GM12878 (cell line): ENCODE results near the gene GARIN3. TPM values are rescaled to one million over a fixed set of nuclear protein-coding genes. Genes with fewer than 3 reads are reported as not detected.
A peak's percentile ranks its signal among the peaks of the same experiment; 100 is the strongest.

Source experiments
- BACH1 ChIP-seq: fragments of 450-650 bp; IDR thresholded peaks from 2 replicates; pipeline ENCODE4 v1.6.1; 2017; ENCODE audit warnings: mild to moderate bottlenecking, borderline replicate concordance
- BCL3 ChIP-seq: IDR thresholded peaks from 2 replicates; pipeline ENCODE4 v1.6.1; 2011; ENCODE audit warnings: borderline replicate concordance, low read depth, mild to moderate bottlenecking, moderate library complexity, low read length; ENCODE audit not compliant: insufficient read depth, poor library complexity, severe bottlenecking
- CREB1 ChIP-seq: IDR thresholded peaks from 2 replicates; pipeline ENCODE4 v1.6.1; 2012; ENCODE audit warnings: low read depth, mild to moderate bottlenecking, inconsistent platforms
- E4F1 ChIP-seq: fragments of 450-650 bp; IDR thresholded peaks from 2 replicates; pipeline ENCODE4 v1.6.1; 2018; ENCODE audit warnings: borderline replicate concordance, mild to moderate bottlenecking; ENCODE audit not compliant: partially characterized antibody
- EGR1 ChIP-seq, 2 experiments: IDR thresholded peaks; 1 replicate in 1 of 2; 2 replicates in 1 of 2; pipeline ENCODE4 v1.6.1; 2011 to 2012; ENCODE audit warnings: low read depth in 2 of 2, low read length in 2 of 2, borderline replicate concordance in 1 of 2, mild to moderate bottlenecking in 1 of 2, moderate library complexity in 1 of 2
- FOXM1 ChIP-seq: IDR thresholded peaks from 2 replicates; pipeline ENCODE4 v1.6.1; 2012; ENCODE audit warnings: low read depth, mild to moderate bottlenecking, inconsistent platforms, low read length, moderate library complexity
- GABPA ChIP-seq: IDR thresholded peaks from 2 replicates; pipeline ENCODE4 v1.6.1; 2014; ENCODE audit warnings: antibody characterized with exemption, low read depth, mild to moderate bottlenecking, inconsistent platforms
- HCFC1 ChIP-seq: fragments of 150-350 bp; IDR thresholded peaks from 2 replicates; pipeline ENCODE4 v1.6.1; 2014; ENCODE audit warnings: low read length
- HDGF ChIP-seq: fragments of 450-650 bp; IDR thresholded peaks from 2 replicates; pipeline ENCODE4 v1.6.1; 2016; ENCODE audit warnings: antibody characterized with exemption
- IKZF1 ChIP-seq: fragments of 450-650 bp; conservative IDR thresholded peaks from 2 replicates; pipeline ENCODE4 v1.6.1; 2017; ENCODE audit warnings: antibody characterized with exemption, mild to moderate bottlenecking
- IKZF2 ChIP-seq, 2 experiments: fragments of 450-650 bp; IDR thresholded peaks; 2 replicates each; pipeline ENCODE4 v1.6.1; 2017; ENCODE audit warnings: mild to moderate bottlenecking in 2 of 2, moderate library complexity in 2 of 2
- JUNB ChIP-seq: IDR thresholded peaks from 2 replicates; pipeline ENCODE4 v1.6.1; 2016; ENCODE audit warnings: antibody characterized with exemption, mild to moderate bottlenecking
- MLLT1 ChIP-seq: fragments of 450-650 bp; IDR thresholded peaks from 2 replicates; pipeline ENCODE4 v1.6.1; 2016; ENCODE audit warnings: mild to moderate bottlenecking
- MYB ChIP-seq: fragments of 150-350 bp; IDR thresholded peaks from 2 replicates; pipeline ENCODE4 v1.6.1; 2014; ENCODE audit warnings: mild to moderate bottlenecking, low read depth, low read length, borderline replicate concordance
- NFYB ChIP-seq: IDR thresholded peaks from 2 replicates; pipeline ENCODE4 v1.6.1; 2011; ENCODE audit warnings: low read depth, mild to moderate bottlenecking, low read length, improper control_type of control experiment, moderate library complexity; ENCODE audit not compliant: insufficient read depth
- NR2C2 ChIP-seq: IDR thresholded peaks from 2 replicates; pipeline ENCODE4 v1.6.1; 2011; ENCODE audit warnings: borderline replicate concordance, low read depth; ENCODE audit not compliant: control insufficient read depth, insufficient read length
- NRF1 ChIP-seq: conservative IDR thresholded peaks from 2 replicates; pipeline ENCODE4 v1.6.1; 2011; ENCODE audit warnings: mild to moderate bottlenecking, low read depth, low read length, improper control_type of control experiment
- PAX5 ChIP-seq: IDR thresholded peaks from 2 replicates; pipeline ENCODE4 v1.6.1; 2011; ENCODE audit warnings: low read depth, low read length, borderline replicate concordance
- RBBP5 ChIP-seq: fragments of 200-600 bp; sonication (generic); conservative IDR thresholded peaks from 2 replicates; pipeline ENCODE4 v1.6.1; 2016
- RFX5 ChIP-seq: IDR thresholded peaks from 2 replicates; pipeline ENCODE4 v1.6.1; 2011; ENCODE audit warnings: low read depth, low read length, improper control_type of control experiment
- SPI1 ChIP-seq: IDR thresholded peaks from 2 replicates; pipeline ENCODE4 v1.6.1; 2011; ENCODE audit warnings: low read depth, mild to moderate bottlenecking, low read length, moderate library complexity, borderline replicate concordance; ENCODE audit not compliant: insufficient read depth
- TAF1 ChIP-seq: IDR thresholded peaks from 2 replicates; pipeline ENCODE4 v1.6.1; 2011; ENCODE audit warnings: mild to moderate bottlenecking, low read depth, low read length, borderline replicate concordance
- ZNF384 ChIP-seq: IDR thresholded peaks from 2 replicates; pipeline ENCODE4 v1.6.1; 2012; ENCODE audit warnings: low read depth, mild to moderate bottlenecking, low read length, improper control_type of control experiment, borderline replicate concordance
- polyA plus RNA-seq, 11 experiments: library from polyadenylated mRNA; depleted of rRNA in 4 of 11; unstranded in 6 of 11; stranded (reverse) in 5 of 11; fragments of >200 nt; fragmentation: Nextera tagmentation in 4 of 11; fragmentation: Illumina TruSeq in 1 of 11; extraction: Ambion mirVana in 4 of 11; extraction: Trizol in 1 of 11; gene quantifications; 1 replicate in 1 of 11; 2 replicates in 10 of 11; pipeline versions ENCODE4 v1.2.1 to v1.2.3, GENCODE V29; 2011 to 2016; ENCODE audit warnings: inconsistent platforms in 2 of 11, missing spikeins in 2 of 11, low read depth in 1 of 11
- total RNA-seq, 4 experiments: library from RNA; depleted of rRNA in 3 of 4; stranded (reverse); fragments of >200 nt in 3 of 4; fragmentation: Illumina TruSeq in 1 of 4; extraction: Trizol in 1 of 4; gene quantifications; 2 replicates each; pipeline versions ENCODE4 v1.2.1 to v1.2.3, GENCODE V29; 2013 to 2021
- TF ChIP-seq, protein P1 (sequence below): IDR thresholded peaks from 2 replicates; pipeline ENCODE4 v1.6.1; 2011; ENCODE audit warnings: low read depth, low read length, improper control_type of control experiment, borderline replicate concordance

The GARIN3 gene
- total and polyA plus RNA-seq, 10 of the 15 experiments (the other 5 are each of a cell fraction or from before 2014, with no cell fraction given), result 0.15 TPM; not detected in 9

DNA sequence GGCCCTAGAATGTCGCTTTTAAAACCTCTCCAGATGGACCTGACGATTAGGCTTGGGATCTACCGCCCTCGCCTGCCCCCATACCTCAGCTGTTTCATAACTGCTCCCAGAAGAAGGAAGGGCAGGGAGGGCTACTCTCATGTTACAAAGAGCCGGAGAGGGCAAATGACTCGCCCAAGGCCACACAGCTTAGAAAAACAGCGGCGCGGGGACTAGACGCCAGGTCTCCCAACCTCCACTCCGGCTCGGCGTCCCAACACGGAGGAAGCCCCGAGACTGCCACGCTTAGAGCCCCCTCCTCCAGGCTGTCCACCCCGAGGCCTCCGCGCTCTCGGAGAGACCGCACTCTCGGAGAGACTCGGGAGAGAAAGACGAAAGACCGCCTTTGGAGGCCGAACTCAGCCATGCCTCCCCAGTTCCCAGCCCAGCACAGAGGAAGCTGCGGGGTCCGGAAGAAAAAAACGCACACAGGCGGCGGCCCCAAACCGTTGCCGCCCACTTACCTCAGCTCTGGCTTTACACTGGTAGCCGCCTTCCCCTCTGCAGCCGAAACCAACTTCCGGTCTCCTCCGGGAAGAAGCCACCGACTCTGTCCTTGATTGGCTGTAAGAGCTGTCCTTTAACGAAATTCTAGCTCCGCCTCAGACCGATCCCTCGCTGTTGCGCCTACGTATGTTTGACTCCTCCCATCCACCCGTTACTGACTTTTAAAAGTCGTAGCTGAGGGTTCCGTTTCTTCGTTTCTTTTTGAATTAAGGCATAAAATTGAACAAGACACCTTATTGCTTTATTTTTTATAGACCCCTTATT lies 23.5 kb downstream of the GARIN3 start, which contains the start of gene MED7 (continued):
- peak; percentile 75 for TF ChIP-seq ZNF384
- no peak for TF ChIP-seq RBBP5
- peak; percentile 70; the same call in 1 of the 2 replicates for TF ChIP-seq BACH1
- TF ChIP-seq FOXM1, result no peak
- peak; percentile 54; the same call in 1 of the 2 replicates for TF ChIP-seq PAX5
- peak in 1 of 2 experiments; percentile 15; a peak in 1 of 4 replicates for TF ChIP-seq IKZF2 (IDR thresholded peaks at IDR 0.05)
- peak; percentile 23; the same call in 1 of the 2 replicates for TF ChIP-seq HDGF
- TF ChIP-seq TAF1, result peak; percentile 87; the same call in 1 of the 2 replicates
- peak; percentile 46; the same call in 1 of the 2 replicates for TF ChIP-seq RFX5
- TF ChIP-seq, protein P1, sequence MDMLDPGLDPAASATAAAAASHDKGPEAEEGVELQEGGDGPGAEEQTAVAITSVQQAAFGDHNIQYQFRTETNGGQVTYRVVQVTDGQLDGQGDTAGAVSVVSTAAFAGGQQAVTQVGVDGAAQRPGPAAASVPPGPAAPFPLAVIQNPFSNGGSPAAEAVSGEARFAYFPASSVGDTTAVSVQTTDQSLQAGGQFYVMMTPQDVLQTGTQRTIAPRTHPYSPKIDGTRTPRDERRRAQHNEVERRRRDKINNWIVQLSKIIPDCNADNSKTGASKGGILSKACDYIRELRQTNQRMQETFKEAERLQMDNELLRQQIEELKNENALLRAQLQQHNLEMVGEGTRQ, result no peak
- TF ChIP-seq MLLT1, result peak; percentile 23; the same call in 1 of the 2 replicates
- TF ChIP-seq GABPA, result peak; percentile 93
- no peak for TF ChIP-seq NRF1
- TF ChIP-seq IKZF1, result peak; percentile 63
- TF ChIP-seq E4F1, result peak; percentile 50
- TF ChIP-seq MYB, result no peak
- peak; percentile 91 for TF ChIP-seq NFYB
- no peak for TF ChIP-seq JUNB
- TF ChIP-seq CREB1, result peak; percentile 67
- TF ChIP-seq BCL3, result no peak
- peak; percentile 55; the same call in 1 of the 2 replicates for TF ChIP-seq SPI1
- TF ChIP-seq HCFC1, result 0 out of 2 replicates have a peak, but pooled peaks have one; percentile 31
- no peak for TF ChIP-seq NR2C2
- TF ChIP-seq EGR1 (IDR thresholded peaks at IDR 0.05; ENCODE audit: borderline replicate concordance in 1 of 2, low read depth in 2 of 2, low read length in 2 of 2), result peak in 1 of 2 experiments; percentile 58; a peak in 1 of 3 replicates
